HG03097 (cell line): ENCODE measurements around the gene CC2D2B.
"Not testable (repeated sequence)": the region's sequence is repeated elsewhere in the genome, so short reads cannot be mapped to it uniquely, and the experiment has no call there.

Experiments used
- ATAC-seq: cut with Tn5 transposase; IDR thresholded peaks from one replicate; pipeline ENCODE4 v1.9.1; 2021; ENCODE audit not compliant: unreplicated experiment, low FRiP score

The CC2D2B gene

DNA sequence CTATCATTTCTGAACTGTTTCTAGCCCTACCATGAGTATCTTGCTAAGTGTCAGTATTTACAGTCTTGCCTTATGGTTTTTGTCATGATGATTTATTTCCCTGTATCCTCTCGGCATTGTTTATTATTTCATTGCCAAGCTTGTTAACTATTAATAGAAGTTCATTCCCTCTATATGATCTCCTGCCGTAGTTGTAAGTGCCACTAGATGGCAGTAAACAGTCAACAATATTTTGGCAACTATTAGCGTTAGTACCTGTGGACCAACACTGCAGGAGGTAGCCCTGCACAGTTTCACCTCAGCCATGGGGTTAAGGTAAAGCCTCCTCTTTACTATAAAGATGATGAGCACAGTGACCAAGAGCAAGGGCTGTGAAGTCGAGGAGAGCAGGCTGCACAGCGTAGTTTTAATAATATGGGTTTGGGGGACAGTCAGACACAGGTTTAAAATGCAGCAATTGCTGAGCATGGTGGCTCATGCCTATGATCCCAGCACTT, 109.5 kb downstream of the CC2D2B start:
- peak; percentile 71 for ATAC-seq

DNA sequence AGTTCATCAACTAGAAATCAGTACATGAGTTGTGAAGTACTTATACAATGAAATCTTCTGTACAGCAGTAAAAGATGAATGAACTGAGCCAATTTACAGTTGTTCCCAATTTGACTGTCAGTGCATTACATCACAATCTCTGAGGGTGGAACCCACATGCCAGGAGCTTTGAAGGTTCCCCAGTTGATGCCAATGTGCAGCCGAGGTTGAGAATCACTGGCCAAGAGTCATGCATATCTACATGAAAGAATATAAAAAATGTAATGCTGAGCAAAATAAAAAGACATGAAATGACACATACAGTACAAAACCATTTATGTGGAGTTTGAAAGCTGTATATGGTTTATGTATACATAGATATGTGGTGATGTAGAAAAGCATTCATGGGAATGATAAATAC, 113.6 kb downstream of the CC2D2B start:
- ATAC-seq: no peak

DNA sequence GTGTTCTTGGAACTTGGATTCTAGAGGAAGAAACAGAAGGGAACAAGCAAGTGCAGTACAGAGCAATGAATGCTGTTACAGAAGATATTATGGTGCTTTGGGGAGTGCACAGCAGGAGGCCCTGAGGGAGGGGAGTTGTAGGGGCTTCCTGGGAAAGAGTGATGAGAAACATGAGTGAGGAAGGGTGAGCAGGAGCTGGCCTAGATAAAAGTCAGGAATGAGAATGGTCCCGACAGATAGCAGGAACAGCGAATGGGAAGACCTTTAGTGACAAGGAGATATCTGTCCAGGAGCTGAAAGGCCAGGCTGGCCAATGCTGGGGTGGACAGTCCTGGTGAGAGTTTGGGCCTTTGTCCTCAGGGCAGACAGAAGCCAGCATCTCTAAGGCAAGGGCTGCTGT, 115.0 kb downstream of the CC2D2B start:
- no peak for ATAC-seq

DNA sequence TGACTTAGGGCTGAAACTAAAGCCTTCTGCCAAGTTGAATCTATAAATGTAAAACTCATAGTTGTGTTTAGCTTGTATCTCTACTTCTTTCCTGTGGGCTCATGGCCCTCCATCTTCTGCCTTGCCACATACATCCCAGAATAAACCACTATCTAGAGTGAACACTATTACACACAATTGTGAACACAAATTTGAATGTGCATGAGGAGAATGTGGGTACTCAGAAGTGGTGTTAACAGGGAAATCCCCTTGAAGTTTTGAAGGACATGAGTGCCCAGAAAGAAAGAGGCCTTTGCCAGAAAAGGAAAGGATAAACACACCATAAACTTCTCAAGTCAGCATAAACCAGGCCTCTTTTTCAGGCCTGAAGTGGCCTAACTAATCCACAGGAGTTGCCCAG, 115.4 kb downstream of the CC2D2B start:
- ATAC-seq: no peak

DNA sequence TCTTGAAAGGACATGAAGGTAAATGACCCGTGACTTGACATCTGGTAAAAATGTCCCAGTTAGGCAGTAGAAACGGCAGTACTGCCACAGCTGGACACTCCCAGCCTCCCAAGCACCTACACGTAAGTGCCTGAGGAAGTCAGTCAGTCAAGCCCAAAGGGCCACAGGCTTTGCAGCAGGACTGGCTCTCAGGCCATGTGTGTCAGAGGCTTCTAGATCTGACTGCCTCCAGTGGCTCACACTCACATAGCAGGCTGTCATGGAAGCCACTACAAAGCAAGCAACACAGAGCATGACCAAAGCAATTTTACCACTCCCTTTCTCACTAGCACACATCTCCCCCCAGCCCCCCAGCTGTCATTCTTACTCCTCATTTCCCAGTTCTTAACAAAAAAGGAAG, 117.8 kb downstream of the CC2D2B start:
- no peak for ATAC-seq

DNA sequence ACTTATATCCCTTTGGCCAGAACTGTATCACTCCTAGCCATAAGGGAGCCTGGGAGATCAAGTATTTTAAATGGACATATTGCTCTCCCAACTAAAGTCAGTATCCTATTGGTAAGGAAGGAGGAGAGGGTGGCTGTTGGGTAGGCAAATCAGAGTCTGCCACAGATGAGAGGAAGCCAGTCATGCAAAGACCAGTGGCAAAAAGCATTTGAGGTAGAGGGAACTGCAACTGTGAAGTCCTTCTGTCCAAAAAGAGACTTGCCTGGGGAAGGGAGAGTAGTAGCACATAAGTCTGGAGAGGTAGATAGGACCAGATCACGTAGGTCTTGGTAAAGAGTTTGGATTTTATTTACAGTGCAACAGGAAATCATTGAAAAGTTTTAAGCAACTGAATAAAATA, 126.8 kb downstream of the CC2D2B start:
- ATAC-seq: no peak

DNA sequence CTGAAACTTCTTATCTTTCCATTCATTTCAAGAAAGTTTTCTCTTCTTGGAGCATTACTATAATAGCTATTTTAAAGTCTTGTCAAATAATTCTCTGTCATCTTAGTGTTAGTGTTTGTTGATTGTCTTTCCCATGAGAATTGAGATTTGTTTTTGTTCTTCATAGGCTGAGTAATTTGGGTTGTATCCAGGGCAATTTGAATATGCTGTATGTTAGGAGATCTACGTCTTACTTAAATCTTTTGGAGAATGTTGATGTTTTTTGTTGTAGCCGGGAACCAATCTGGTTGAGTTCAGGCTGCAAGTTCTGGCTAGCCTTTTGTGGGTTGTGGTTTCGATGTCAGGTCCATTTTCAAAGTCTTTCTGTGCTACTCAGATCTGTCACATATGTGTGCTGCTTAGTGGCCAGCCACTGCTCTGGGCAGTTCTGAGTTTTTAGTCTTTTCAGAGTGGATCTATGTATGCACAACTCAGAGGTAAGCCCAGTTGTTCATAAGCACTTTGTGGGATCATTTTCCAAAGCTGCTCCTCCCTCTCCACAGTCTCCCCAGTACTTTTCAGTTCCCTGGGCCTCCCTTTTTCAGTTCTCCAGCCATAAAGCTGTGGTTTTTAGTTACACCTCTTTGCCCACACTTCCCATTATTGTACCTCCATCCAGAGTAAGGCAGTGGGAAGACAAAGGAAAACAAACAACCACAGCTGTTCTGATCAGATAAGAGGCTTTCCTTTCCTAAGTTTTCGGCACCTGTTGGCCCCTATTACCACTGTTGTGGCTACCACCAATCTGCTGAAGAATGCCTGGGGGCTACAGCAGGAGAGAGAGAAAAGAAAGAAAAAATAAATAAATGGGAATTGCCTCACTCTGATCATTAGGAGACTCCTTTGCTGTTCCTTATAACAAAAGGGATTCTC, 131.0 kb downstream of the CC2D2B start:
- ATAC-seq: no peak

DNA sequence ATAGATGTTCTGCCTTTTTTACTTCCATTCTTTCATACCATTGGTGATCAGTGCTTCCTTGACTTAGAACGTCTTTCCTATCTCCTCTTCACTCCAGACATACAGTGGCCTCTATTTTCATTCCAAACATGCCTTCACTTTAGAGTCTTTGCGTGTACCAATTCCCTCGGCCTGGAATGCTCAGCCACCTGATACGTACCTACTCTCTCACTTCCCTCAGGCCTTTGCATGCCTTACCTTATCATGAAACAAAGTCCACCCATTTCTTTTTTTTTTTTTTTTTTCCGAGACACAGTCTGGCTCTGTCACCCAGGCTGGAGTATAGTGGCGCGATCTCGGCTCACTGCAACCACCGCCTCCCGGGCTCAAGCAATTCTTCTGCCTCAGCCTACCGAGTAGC, 133.4 kb downstream of the CC2D2B start:
- no peak for ATAC-seq

DNA sequence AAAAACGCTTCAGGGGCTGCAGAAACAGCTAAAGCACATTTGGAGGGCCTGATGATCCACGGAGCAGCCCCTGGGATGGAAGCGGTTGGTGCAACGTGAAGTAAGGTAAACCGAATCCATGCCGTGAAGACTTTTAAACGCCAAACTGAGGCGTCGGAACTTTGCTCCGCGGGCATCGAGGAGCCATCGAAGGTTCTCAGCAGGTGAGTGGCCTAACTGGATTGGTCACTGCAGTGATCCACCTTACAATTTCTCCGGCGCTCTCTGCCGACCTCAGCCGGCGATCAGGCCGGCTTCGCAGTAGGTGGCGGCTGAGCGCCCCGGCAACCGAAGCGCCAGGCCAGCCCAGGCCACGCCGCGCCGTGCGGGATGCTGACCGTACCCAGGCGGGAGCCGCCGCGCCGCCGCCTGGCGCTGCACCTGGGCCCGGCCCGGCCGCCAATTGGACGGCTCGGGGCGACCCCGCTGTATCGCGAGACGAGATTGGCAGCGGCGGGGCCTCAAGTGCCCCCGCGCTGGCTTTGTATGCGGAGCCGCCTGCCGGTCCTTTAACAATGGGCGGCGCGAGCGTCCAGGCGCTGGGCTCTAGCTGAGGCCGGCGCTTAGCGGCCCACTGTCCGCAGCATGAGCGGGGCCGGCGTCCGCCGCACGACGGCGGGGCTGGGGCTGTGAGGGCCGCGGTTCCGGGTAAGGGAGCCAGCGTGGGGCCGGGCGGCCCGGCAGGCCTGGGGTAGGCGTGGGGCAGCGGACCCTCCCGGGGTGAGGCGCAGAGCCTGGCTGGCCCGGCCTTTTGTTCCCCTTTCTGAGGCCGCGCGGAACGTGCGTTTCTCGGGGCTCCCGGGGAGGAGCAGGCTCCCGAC, 135.5 kb downstream of the CC2D2B start, which contains the start of gene CCNJ:
Gene CCNJ (plus strand): TSS at position 551 of the 860 bp plus-strand sequence. CDS start 811 bp downstream, outside the sequence.
- peak; percentile 78 for ATAC-seq

DNA sequence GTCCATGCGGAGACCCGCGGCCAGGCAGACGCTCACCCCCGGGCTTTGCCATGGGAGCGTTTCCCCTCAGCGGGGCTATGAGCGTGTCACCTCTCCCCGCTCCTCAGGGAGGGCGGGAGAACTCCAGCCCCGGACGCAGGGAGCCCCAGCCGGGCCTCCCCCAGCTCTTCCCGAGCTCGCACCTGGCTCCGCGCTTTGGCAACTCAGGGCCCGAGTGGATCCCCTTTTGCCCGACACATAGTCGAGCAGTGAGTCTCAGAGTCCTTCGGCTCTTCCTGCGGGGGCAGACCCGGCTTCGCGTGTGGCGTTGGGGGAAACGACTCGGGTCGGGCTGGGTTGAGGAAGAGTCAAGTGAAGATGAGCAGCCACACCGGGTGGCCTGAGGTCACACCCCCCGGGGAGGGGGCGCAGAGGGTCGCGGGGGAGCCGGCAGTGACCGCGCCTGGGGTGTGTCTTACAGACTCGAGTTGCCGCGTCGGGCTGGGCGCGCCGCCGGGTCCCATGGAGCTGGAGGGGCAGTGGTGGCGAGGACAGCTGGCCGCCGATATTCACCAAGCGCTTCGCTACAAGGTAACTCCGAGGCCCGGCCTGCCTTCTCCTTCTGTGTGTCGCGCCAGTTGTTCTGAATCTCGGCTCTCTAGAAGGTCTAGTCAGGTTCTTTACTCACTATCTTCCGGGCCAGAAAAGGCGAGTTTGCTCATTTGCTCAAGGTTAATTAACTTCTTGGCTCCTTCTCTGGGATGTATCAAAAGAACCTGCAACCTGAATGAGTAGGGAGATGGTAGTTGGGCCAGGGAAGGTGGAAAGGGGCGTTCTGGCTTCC, 136.3 kb downstream of the CC2D2B start:
- peak; percentile 33 for ATAC-seq

DNA sequence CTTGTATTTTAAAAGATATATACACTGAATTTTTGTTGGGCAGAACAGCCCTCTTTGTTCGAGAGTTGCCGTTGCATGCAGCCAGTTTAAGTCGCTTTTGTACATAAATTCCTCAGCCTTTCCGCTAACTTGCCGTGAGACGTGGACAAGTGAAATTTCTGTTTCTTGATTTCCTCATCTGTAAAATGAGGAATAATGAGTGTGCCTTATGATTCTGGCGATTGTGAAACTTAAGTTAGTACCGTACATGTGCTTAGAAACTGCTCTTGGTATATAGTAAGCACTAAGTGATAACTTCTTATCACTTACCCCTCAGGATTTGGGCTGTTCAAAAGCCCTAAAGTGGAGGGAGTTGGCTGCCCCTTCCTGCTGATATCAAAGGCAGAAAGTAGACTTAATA, 137.0 kb downstream of the CC2D2B start:
- no peak for ATAC-seq

DNA sequence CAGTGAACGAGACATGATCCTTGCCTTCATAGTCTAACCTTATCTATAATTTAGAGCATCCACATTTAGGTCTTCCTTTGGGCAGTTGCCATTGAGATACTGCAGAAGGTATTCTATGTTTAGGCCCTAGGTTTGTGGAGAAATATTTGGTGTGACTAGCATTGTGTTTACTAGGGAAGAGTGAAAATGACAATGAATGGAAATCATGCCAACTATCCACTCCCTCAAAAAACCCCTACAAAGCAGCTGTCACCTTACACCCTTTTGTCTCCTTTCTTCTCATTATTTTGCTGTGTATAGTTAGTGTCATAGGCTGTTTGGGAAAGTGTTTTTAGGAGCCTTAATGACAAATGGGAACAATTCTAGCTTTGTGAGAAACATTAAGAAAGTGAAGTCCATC, 138.8 kb downstream of the CC2D2B start:
- no peak for ATAC-seq

DNA sequence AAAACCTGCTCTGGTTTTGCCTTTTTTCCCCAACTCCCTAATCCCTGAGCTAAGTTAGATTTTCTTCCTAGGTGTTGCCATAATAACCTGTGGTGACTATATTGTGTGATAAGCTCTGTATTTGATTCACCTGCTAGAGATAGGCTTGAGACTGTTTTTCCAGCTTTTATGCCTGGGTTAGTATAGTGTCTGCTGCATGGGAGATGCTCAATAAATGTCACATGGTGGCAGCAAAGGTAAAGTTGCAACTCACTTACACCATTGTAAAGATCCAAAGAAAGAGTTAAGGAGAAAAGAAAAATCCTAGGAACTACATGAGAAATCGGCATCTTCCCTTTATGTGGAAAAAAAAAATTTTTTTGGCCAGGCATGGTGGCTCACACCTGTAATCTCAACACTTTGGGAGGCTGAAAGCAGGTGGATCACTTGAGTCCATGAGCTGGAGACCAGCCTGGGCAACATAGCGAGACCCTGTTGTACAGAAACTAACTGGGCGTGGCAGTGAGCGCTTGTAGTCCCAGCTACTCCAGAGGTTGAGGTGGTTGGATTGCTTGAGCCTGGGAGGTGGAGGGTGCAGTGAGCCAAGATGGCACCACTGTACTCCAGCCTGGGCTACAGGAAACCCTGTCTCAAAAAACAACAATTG, 139.4 kb downstream of the CC2D2B start:
- no peak for ATAC-seq

DNA sequence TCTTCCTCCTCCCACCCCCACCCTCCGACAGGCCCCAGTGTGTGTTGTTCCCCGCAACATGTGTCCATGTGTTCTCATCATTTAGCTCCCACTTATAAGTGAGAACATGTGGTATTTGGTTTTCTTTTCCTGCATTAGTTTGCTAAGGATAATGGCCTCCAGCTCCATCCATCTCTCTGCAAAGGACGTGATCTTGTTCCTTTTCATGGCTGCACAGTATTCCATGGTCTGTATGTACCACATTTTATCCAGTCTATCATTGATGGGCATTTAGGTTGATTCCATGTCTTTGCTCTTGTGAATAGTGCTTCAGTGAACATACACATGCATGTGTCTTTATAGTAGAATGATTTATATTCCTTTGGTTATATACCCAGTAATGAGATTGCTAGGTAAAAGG, 140.2 kb downstream of the CC2D2B start:
- ATAC-seq: not testable (repeated sequence)

DNA sequence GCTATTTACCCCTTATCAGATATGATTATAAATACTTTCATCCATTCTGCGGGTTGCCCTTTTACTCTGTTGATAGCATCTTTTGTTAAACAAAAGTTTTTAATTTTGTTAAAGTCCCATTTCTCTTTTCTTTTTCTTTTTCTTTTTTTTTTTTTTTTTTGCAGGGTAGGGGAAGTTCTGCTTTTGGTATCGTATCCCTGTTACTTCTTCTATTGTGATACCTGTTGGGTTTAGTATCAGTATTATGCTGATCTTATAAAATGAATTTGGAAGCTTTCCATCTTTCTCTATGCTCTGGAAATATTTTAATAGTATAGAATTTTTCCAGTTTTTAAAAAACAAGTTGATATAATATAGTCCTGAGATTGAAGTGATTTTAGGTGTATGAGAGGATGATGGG, 141.6 kb downstream of the CC2D2B start:
- ATAC-seq: no peak

DNA sequence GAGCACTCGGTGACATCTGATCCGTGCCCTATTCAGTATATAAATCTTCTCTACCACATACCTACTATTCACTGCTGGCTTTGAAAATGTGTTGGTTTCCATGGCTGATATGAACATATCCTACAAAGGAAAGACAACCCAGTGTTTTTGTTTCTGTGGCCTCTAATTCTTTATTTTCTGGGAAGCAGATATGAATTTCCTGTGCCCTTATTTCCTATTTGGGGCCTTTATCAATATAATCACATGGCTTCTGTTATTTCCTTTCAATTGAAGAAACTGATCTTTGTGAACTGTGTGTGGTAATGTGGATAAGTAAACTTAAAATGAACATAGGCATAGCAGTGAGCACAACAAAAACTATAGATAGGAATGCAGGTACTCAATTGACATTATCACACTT, 146.2 kb downstream of the CC2D2B start:
- no peak for ATAC-seq

DNA sequence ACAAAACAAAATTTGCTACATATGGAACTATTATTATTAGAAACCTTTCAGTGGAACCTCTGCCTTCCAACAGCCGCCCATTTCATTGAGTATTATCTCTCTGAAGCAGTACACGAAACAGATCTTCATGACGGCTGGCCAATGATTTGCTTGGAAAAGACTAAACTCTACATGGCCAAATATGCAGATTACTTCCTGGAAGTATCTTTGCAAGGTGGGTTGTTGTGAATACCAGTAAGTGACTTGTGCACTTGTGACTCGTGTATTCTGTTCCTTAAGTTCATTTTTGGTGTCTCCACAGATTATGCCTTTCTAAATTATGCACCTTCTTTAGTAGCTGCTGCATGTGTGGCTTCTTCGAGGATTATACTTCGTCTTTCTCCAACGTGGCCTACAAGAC, 149.0 kb downstream of the CC2D2B start:
- no peak for ATAC-seq

DNA sequence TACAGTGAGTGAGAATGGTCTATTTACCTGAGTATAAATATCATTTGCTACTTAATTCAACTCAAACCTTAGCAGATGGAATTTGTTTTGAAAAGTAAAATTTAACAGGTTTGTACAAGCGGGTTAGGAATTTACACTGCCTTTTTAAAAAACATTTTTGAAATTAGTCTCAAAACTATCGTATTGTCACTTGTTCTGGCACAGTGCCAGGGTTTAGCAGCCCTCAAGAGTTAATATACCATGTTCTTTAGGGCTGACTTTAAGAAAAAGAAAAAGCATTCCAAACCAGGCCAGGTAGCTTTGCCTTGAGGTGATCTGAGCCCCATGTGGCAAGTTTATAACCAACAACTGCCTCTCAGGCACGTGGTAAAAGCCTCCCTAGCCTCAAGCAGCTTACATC, 153.5 kb downstream of the CC2D2B start:
- no peak for ATAC-seq

DNA sequence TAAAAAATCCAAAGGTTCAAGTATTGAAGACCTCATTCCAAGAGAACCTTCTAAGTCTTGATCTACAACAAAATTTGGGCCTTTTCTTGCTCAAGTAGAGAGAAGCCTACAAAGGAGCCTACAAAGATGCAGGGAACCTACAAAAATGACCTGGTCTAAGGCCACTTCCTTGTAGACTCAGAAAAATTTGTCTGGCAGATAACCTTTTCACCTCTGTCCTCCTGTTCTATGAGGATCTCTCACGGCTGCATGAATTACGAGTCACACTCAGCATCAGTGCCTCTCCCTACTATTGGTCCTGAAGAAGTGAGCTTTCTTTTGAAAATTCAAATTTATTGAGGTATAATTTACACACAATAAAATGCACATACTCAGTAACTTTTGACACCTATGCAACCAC, 164.9 kb downstream of the CC2D2B start:
- no peak for ATAC-seq

DNA sequence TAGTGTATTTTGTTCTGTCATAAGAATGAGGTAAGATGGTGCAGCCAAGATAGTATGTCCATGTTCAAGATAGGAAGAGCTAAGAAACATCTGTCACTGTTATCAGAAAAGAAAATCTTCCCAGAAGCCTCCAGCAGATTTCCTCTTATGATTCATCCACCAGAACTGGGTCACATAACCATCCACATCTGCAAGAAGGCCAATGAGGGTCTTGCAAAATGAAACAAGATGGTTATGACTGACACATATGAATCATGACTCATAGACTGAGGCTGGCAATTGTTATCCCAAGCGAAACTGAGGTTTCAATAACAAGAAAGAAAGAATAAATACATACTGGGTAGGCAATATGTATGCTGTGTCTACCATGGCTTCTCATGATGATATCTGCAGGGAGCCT, 165.9 kb downstream of the CC2D2B start:
- no peak for ATAC-seq
